ENCODE results near the gene SCOC. TPM values are rescaled to one million over a fixed set of nuclear protein-coding genes. Genes with fewer than 3 reads are reported as not detected.

Gene SCOC
- total RNA-seq, 1 donor from 2014 or later = 33.9 TPM

DNA sequence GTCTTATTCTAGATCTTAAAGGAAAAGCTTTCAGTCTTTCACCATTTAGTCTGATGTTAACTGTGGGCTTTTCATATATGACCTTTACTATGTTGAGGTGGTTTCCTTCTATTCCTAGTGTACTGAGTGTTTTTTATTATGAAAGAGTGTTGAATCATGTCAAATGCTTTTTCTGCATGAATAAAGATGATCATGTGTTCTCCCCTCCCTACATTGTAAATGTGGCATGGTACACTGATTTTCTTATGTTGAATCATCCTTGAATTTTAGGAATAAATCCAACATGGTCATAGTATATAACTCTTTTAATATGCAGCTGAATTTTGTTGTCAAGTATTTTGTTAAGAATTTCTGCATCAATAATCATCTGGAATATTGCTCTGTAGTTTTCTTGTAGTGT is 49.7 kb downstream of the SCOC start:
- TF ChIP-seq, protein P1, sequence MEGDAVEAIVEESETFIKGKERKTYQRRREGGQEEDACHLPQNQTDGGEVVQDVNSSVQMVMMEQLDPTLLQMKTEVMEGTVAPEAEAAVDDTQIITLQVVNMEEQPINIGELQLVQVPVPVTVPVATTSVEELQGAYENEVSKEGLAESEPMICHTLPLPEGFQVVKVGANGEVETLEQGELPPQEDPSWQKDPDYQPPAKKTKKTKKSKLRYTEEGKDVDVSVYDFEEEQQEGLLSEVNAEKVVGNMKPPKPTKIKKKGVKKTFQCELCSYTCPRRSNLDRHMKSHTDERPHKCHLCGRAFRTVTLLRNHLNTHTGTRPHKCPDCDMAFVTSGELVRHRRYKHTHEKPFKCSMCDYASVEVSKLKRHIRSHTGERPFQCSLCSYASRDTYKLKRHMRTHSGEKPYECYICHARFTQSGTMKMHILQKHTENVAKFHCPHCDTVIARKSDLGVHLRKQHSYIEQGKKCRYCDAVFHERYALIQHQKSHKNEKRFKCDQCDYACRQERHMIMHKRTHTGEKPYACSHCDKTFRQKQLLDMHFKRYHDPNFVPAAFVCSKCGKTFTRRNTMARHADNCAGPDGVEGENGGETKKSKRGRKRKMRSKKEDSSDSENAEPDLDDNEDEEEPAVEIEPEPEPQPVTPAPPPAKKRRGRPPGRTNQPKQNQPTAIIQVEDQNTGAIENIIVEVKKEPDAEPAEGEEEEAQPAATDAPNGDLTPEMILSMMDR (IDR thresholded peaks at IDR 0.05; ENCODE audit: unreplicated experiment) = no peak
- no peaks in the 10 kb centered on the region for H3K36me3 Mint-ChIP-seq (ENCODE audit: low read depth, unreplicated experiment)
- no peak overlapping the region for H3K27ac Mint-ChIP-seq (ENCODE audit: unreplicated experiment)
- H3K4me1 Mint-ChIP-seq (ENCODE audit: unreplicated experiment) = peaks cover 22% of the 10 kb centered on the region
- H3K4me3 Mint-ChIP-seq (ENCODE audit: unreplicated experiment) = no peak overlapping the region
- H3K9me3 Mint-ChIP-seq (ENCODE audit: unreplicated experiment) = no peaks in the 10 kb centered on the region
- DNase-seq (ENCODE audit: low spot score) = no peak
- H3K27me3 Mint-ChIP-seq (ENCODE audit: unreplicated experiment) = peaks cover 3% of the 10 kb centered on the region

DNA sequence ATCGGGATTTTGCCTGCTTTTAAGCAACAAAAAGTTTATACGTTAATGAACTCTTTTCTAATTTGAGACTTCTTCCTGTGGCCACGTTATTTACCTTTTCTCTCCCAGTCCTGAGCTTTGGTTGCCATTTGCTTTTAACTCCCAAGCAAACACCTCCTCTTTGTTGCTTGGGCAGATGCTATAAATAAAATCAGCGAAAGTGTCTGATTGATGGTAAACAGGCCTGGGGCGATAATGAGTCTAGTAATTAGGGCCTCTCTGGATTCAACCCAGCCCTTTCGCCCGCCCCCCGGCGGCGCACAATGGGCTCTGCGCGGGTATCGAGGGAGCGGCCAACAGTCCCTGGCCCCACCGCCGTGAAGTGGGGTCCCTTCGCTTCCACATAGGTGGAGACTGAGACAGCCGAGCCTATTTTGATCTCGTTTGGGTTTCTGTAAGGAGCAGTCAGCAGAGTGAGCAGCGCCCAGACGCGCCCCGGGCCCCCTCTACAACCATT is 53.2 kb downstream of the SCOC start:
- peaks cover 3% of the 10 kb centered on the region for H3K27me3 Mint-ChIP-seq (ENCODE audit: unreplicated experiment)
- peaks cover 22% of the 10 kb centered on the region for H3K4me1 Mint-ChIP-seq (ENCODE audit: unreplicated experiment)
- no peak overlapping the region for H3K27ac Mint-ChIP-seq (ENCODE audit: unreplicated experiment)
- TF ChIP-seq, protein P1 (IDR thresholded peaks at IDR 0.05; ENCODE audit: unreplicated experiment) = no peak
- peak; percentile 40 for DNase-seq (ENCODE audit: low spot score)
- no peaks in the 10 kb centered on the region for H3K36me3 Mint-ChIP-seq (ENCODE audit: low read depth, unreplicated experiment)
- peak overlapping the region; percentile 93 for H3K4me3 Mint-ChIP-seq (ENCODE audit: unreplicated experiment)
- H3K9me3 Mint-ChIP-seq (ENCODE audit: unreplicated experiment) = no peaks in the 10 kb centered on the region

DNA sequence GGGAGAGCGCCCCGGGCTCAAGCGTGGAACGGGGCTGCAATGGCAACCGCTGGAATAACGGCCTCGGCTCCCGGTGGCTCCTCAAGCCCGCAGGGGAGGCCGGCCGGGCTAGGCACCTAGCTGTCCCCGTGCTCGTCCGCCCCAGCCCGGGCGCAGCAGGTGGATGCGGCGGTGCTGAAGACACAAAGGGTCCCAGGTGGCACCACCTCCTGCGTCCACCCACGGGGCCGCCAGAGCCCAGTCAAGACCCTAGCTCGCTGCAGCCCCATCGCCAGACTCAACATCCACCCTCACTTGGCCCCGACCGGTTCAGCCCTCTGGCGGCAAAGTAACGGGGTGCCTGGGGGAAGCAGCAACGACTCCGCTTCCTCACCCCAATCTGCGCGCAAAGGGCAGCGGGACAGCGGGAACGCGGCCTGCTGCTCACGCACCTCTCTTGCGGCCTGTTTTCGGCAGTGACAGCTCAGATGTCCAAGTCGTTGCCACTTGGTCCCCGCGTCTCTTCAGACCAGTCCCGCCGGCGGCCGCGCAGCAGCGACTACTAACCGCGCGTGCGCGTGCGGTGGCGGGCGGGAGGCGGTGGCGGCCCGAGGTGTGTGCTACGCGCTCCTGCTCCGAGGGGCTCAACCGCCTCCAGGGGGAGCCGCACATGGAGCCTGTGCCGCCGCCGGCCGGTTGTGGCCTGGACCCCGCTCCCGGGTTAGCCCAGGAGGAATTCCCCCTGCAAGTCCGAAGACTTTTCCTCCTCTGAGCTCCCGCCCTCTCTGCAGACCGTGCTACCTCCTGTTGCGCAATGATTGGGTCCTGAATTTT is 53.9 kb downstream of the SCOC start, which contains the start of gene CLGN:
Gene CLGN (minus strand): TSS at position 543 of the 813 bp plus-strand sequence. CDS start 14,570 bp downstream, outside the sequence.
- DNase-seq (ENCODE audit: low spot score) = peak; percentile 95
- no peaks in the 10 kb centered on the region for H3K9me3 Mint-ChIP-seq (ENCODE audit: unreplicated experiment)
- TF ChIP-seq, protein P1 (IDR thresholded peaks at IDR 0.05; ENCODE audit: unreplicated experiment) = no peak
- peaks cover 3% of the 10 kb centered on the region for H3K27me3 Mint-ChIP-seq (ENCODE audit: unreplicated experiment)
- H3K27ac Mint-ChIP-seq (ENCODE audit: unreplicated experiment) = peak within 1 kb of the TSS; percentile 70
- H3K36me3 Mint-ChIP-seq (ENCODE audit: low read depth, unreplicated experiment) = no peaks in the 10 kb centered on the region
- H3K4me1 Mint-ChIP-seq (ENCODE audit: unreplicated experiment) = peaks cover 22% of the 10 kb centered on the region
- peak within 1 kb of the TSS; percentile 93 for H3K4me3 Mint-ChIP-seq (ENCODE audit: unreplicated experiment)

DNA sequence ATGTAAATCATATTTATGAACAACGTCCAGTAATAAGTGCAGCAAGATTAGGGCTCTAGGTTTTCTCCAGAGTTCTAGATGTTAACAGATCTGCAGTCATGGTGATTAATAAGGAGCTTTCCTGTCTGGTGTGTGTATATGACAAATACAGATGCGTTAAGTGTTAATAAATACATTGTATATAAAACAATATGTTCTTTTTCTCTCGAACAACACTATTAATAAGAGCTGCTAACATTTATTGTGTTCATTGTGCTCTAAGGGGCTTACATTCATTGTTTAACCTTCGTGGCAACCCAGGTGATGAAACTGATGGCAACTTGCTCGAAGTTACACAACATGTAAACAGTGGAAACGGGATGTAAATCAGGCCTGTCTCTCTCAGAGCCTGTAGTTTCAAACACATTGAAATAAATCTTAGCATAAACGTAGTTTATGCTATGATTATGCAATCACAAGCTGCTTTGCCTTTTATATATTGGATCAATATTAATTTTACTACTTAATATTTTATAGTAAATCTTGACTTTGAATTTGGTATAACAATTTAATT is 54.5 kb downstream of the SCOC start:
- Mint-ChIP-seq H3K36me3 (ENCODE audit: low read depth, unreplicated experiment) (no peaks in the 10 kb centered on the region), H3K27me3 (ENCODE audit: unreplicated experiment) (peaks cover 3% of the 10 kb centered on the region), H3K4me3 (ENCODE audit: unreplicated experiment) (peak overlapping the region; percentile 93), H3K27ac (ENCODE audit: unreplicated experiment) (peak overlapping the region; percentile 70), H3K9me3 (ENCODE audit: unreplicated experiment) (no peaks in the 10 kb centered on the region), H3K4me1 (ENCODE audit: unreplicated experiment) (peaks cover 22% of the 10 kb centered on the region)
- DNase-seq (ENCODE audit: low spot score) = no peak
- TF ChIP-seq, protein P1 (IDR thresholded peaks at IDR 0.05; ENCODE audit: unreplicated experiment) = no peak

Other genes with a start within 250 kb of the SCOC start
- gene MAML3, start 219.5 kb upstream of the SCOC start, total RNA-seq (ENCODE audit: unreplicated experiment) = 31.0 TPM
- gene CLGN, start 54.0 kb downstream of the SCOC start, total RNA-seq (ENCODE audit: unreplicated experiment) = 21.6 TPM
- gene MGAT4D, start 124.6 kb downstream of the SCOC start, total RNA-seq (ENCODE audit: unreplicated experiment) = 0.13 TPM
- gene ELMOD2, start 150.5 kb downstream of the SCOC start, total RNA-seq (ENCODE audit: unreplicated experiment) = 31.7 TPM
- 19.5 TPM for gene UCP1, start 195.3 kb downstream of the SCOC start, total RNA-seq (ENCODE audit: unreplicated experiment)

Data from endothelial cell (in vitro differentiated cells).